DLD1 (cell line): ENCODE results near the gene SYNJ1.
"Not testable (repeated sequence)": the region's sequence is repeated elsewhere in the genome, so short reads cannot be mapped to it uniquely, and the experiment has no call there.

Experiments
- in situ Hi-C: cut with HindIII; loops from 2 replicates; pipeline ENCODE4 v1.10.0; 2017; ENCODE audit warnings: low sequenced_read_pairs

Gene SYNJ1

GRCh38 chr21:32626621-32627196, 101.1 kb downstream of the SYNJ1 start:
- in situ Hi-C loops, result no loop called here

- in situ Hi-C loops, result not testable (repeated sequence)
Measured at GRCh38 chr21:32618218-32618617, 109.6 kb downstream of the SYNJ1 start.

GRCh38 chr21:32613436-32614043, 114.3 kb downstream of the SYNJ1 start:
- in situ Hi-C loops, result no loop called here

GRCh38 chr21:32612999-32613337, 114.8 kb downstream of the SYNJ1 start:
- in situ Hi-C loops, result no loop called here

GRCh38 chr21:32612075-32612998, 115.5 kb downstream of the SYNJ1 start, which contains the start of gene CFAP298:
TSS of gene CFAP298 (minus strand) at chr21:32612377. CDS start at chr21:32612243, 134 bp downstream.
- in situ Hi-C loops, result no loop called here

GRCh38 chr21:32611471-32611997, 116.3 kb downstream of the SYNJ1 start:
- in situ Hi-C loops, result no loop called here

- in situ Hi-C loops, result not testable (repeated sequence)
Measured at GRCh38 chr21:32610940-32611339, 116.9 kb downstream of the SYNJ1 start.

- in situ Hi-C loops, result loop anchor here (10.0 kb wide), 1 partner anchor 204 kb away; no protein-coding TSS in a partner anchor
Measured at GRCh38 chr21:32608851-32609250, 119.0 kb downstream of the SYNJ1 start.

- in situ Hi-C loops, result loop anchor here (10.0 kb wide), 1 partner anchor 201 kb away; no protein-coding TSS in a partner anchor
Measured at GRCh38 chr21:32605469-32605868, 122.3 kb downstream of the SYNJ1 start.

- in situ Hi-C loops, result loop anchor here (10.0 kb wide), 1 partner anchor 200 kb away; no protein-coding TSS in a partner anchor
Measured at GRCh38 chr21:32604464-32604863, 123.3 kb downstream of the SYNJ1 start.

- in situ Hi-C loops, result loop anchor here (10.0 kb wide), 1 partner anchor 198 kb away; no protein-coding TSS in a partner anchor
Measured at GRCh38 chr21:32603131-32603530, 124.7 kb downstream of the SYNJ1 start.

GRCh38 chr21:32602099-32602498, 125.7 kb downstream of the SYNJ1 start:
- in situ Hi-C loops, result loop anchor here (10.0 kb wide), 1 partner anchor 197 kb away; no protein-coding TSS in a partner anchor

GRCh38 chr21:32599526-32599925, 128.3 kb downstream of the SYNJ1 start:
- in situ Hi-C loops, result no loop called here

GRCh38 chr21:32599091-32599490, 128.7 kb downstream of the SYNJ1 start:
- in situ Hi-C loops, result no loop called here

GRCh38 chr21:32597205-32597604, 130.6 kb downstream of the SYNJ1 start:
- in situ Hi-C loops, result no loop called here

- in situ Hi-C loops, result no loop called here
Measured at GRCh38 chr21:32595431-32595830, 132.4 kb downstream of the SYNJ1 start.

- in situ Hi-C loops, result no loop called here
Measured at GRCh38 chr21:32593690-32594089, 134.1 kb downstream of the SYNJ1 start.

- in situ Hi-C loops, result no loop called here
Measured at GRCh38 chr21:32592929-32593502, 134.8 kb downstream of the SYNJ1 start.

GRCh38 chr21:32590130-32590529, 137.7 kb downstream of the SYNJ1 start:
- in situ Hi-C loops, result no loop called here

- in situ Hi-C loops, result no loop called here
Measured at GRCh38 chr21:32587651-32588050, 140.2 kb downstream of the SYNJ1 start.

- in situ Hi-C loops, result no loop called here
Measured at GRCh38 chr21:32587120-32587519, 140.7 kb downstream of the SYNJ1 start.
